ENCODE results near the gene BCL6. TPM values are rescaled to one million over a fixed set of nuclear protein-coding genes. Genes with fewer than 3 reads are reported as not detected.
A peak's percentile ranks its signal among the peaks of the same experiment; 100 is the strongest.

Gene BCL6
- total RNA-seq, 2 experiments from 2014 or later: 12.0 to 12.7 TPM

DNA sequence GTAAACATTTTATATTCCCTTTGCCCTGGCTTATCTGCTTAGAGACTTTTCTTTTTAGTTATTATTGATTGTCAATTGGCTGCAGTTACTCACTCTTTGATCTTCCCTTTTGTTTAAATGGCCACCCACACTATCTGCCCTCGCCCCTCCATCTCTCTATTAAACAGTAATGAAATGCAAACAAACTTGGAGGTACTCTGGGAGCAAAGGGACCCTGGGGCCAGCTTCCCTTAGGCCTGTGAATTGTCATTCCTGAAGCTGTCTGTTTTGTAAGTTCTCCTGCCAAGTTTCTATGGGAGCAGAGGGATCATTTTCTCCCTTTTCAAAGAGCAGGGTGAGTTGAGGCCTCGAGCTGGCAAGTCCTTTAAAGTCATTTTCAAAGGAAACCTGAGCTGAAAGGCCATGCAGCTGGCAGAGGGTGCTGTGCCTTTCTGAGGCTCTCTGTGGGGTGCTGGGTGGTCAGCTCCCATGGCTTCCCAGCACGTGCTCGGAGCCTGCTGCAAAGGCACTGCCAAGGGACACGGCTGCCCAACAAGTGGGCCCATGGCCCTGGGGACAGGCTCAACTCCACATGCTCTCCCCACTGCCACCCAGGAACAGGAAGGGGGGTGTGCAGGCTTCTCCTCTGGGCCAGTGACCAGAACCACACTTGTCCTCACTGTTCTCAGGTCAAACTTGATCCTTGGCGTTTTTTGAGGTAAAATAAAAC is 25.5 kb downstream of the BCL6 start:
- ChIA-PET CTCF (interaction anchor here (0.8 to 2.3 kb wide), 10 partner anchors 13 to 1237 kb away, joined by 3 to 7 read pairs (median 4); no protein-coding TSS in a partner anchor), POLR2A (no interaction called here)
- Mint-ChIP-seq H3K36me3 (ENCODE audit: low read depth) (peaks cover 8% of the 10 kb centered on the region), H3K27me3 (peaks cover 12% of the 10 kb centered on the region), H3K9me3 (no peaks in the 10 kb centered on the region), H3K4me1 (no peaks in the 10 kb centered on the region), H3K27ac (no peak overlapping the region), H3K4me3 (no peak overlapping the region)
- no peak for DNase-seq

DNA sequence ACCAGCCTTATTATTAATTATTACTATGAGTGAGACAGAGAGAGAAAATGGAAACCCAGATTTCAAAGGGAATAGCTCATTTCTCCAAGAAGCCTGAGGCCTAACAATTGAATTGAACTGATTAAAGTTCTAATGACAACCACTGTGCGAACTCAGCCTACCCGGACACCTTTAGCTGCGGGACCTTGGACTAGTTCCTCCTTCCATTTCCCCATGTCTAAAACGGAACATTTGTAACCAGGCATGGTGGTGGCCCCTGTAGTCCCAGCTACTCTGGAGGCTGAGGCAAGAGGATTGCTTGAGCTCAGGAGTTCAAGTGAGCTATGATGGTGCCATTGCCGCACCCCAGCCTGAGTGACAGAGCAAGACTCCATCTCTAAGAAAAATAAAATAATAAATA is 26.5 kb downstream of the BCL6 start:
- POLR2A ChIA-PET: no interaction called here
- H3K27me3 Mint-ChIP-seq: peaks cover 15% of the 10 kb centered on the region
- DNase-seq: no peak
- H3K36me3 Mint-ChIP-seq (ENCODE audit: low read depth): peaks cover 7% of the 10 kb centered on the region
- H3K4me1 Mint-ChIP-seq: peaks cover 9% of the 10 kb centered on the region
- H3K9me3 Mint-ChIP-seq: no peaks in the 10 kb centered on the region
- H3K27ac Mint-ChIP-seq: no peak overlapping the region
- no peak overlapping the region for H3K4me3 Mint-ChIP-seq
- CTCF ChIA-PET: interaction anchor here (0.6 to 2.3 kb wide), 8 partner anchors 14 to 1238 kb away, joined by 3 to 7 read pairs (median 3); no protein-coding TSS in a partner anchor

DNA sequence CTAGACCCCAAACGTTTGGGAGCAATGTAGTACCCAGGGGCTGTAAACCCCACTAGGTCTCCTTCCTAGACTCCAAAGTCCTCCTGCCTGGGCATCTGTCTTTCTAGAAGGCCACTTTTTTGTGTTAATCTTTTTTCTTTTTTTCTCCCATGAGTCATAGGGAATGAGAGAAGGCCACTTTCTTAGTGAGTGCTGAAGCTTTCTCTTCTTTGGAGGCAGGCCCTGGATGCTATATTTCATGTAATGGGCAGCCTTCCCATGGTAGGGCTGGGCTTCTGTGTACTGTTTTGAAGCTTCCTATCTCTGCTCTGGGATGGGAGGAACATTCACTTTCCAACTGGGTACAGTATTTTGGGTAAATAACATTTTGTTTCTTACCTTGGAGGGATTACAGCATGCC is 27.7 kb downstream of the BCL6 start:
- Mint-ChIP-seq H3K36me3 (ENCODE audit: low read depth) (peaks cover 2% of the 10 kb centered on the region), H3K4me1 (peaks cover 15% of the 10 kb centered on the region), H3K4me3 (no peak overlapping the region), H3K9me3 (no peaks in the 10 kb centered on the region), H3K27me3 (peaks cover 15% of the 10 kb centered on the region), H3K27ac (no peak overlapping the region)
- CTCF ChIA-PET: interaction anchor here (1.0 to 2.3 kb wide), 3 partner anchors 18 to 1238 kb away, joined by 3 to 7 read pairs (median 4); no protein-coding TSS in a partner anchor
- POLR2A ChIA-PET: no interaction called here
- DNase-seq: no peak

DNA sequence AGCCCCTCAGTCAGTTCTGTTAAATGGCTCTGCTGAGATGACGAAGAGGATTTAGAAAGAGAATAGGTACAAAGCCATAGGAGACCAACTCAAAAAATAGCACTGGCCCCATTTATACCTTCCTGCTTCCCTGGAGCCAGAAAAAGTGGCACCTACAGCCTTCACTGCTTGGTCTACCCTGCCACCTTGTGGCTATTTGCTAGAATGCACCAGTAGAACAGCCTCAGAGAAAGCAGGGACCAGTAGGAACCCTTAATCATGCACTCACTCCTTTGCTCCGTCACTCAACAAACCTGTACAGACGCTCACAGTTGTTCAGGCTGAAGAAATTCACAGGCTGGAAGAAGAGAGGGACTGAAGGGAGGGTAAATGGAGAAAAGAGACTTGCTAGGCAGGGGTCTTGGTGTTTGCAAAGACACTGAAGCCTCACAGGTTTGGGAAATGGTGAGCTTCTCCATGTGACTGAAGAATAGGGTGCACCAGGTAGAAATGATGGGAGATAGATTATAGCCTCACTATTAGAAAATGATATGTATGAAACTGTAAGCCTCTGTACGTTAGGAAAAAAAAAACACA is 30.8 kb downstream of the BCL6 start:
- H3K9me3 Mint-ChIP-seq: no peaks in the 10 kb centered on the region
- DNase-seq: peak; percentile 80
- ChIA-PET POLR2A (no interaction called here), CTCF (interaction anchor here (0.6 to 3.2 kb wide), 11 partner anchors 10 to 1246 kb away, joined by 3 to 9 read pairs (median 4); no protein-coding TSS in a partner anchor)
- H3K36me3 Mint-ChIP-seq (ENCODE audit: low read depth): no peaks in the 10 kb centered on the region
- H3K27me3 Mint-ChIP-seq: peaks cover 15% of the 10 kb centered on the region
- H3K27ac Mint-ChIP-seq: no peak overlapping the region
- peaks cover 15% of the 10 kb centered on the region for H3K4me1 Mint-ChIP-seq
- H3K4me3 Mint-ChIP-seq: no peak overlapping the region

DNA sequence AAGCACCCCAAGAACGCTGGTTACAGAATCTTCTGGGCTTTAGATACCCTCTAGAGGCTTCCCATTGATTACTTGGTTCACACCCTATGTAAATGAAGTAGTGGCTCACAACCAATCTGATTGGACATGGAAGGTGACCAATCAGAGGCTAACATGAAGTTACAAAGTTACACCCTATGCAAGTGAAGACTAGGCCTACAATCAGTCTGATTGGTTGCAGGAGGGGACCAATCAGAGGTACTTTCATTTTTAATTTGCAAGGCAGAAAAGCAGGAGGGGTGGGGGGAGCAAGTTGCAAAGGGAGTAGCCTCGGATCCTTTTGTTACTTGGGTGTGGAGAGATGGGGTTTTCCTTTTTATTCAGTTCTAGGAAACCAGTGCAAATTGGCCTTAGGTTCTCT is 31.8 kb downstream of the BCL6 start:
- peak; percentile 36 for DNase-seq
- Mint-ChIP-seq H3K4me3 (no peak overlapping the region), H3K27ac (no peak overlapping the region), H3K27me3 (peaks cover 15% of the 10 kb centered on the region), H3K4me1 (peaks cover 15% of the 10 kb centered on the region), H3K36me3 (ENCODE audit: low read depth) (no peaks in the 10 kb centered on the region), H3K9me3 (no peaks in the 10 kb centered on the region)
- POLR2A ChIA-PET: no interaction called here
- CTCF ChIA-PET: interaction anchor here (0.6 to 3.2 kb wide), 7 partner anchors 8 to 1456 kb away, joined by 3 to 9 read pairs (median 4); no protein-coding TSS in a partner anchor

DNA sequence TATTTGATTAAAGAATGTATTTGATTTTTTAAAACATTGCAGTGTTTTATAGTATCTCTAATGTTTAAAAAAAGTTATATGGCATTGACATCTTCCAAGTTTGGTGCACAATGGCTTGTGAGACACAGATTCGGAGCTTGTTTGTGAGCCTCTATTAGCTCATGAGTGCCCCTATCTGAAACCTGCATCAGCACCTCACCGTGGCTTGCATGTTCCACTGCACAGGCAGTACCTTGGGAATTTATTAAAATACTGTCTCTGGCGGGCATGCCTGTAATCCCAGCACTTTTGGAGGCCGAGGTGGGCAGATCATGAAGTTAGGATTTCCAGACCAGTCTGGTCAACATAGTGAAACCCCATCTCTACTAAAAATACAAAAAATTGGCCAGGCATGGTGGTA is 36.1 kb downstream of the BCL6 start:
- H3K27me3 Mint-ChIP-seq: peaks cover 7% of the 10 kb centered on the region
- H3K4me3 Mint-ChIP-seq: no peak overlapping the region
- ChIA-PET CTCF (interaction anchor here (2.0 kb wide), 1 partner anchor 9 kb away, joined by 5 read pairs; no protein-coding TSS in a partner anchor), POLR2A (no interaction called here)
- no peak for DNase-seq
- H3K4me1 Mint-ChIP-seq: peaks cover 10% of the 10 kb centered on the region
- H3K27ac Mint-ChIP-seq: no peak overlapping the region
- no peaks in the 10 kb centered on the region for H3K36me3 Mint-ChIP-seq (ENCODE audit: low read depth)
- no peaks in the 10 kb centered on the region for H3K9me3 Mint-ChIP-seq

DNA sequence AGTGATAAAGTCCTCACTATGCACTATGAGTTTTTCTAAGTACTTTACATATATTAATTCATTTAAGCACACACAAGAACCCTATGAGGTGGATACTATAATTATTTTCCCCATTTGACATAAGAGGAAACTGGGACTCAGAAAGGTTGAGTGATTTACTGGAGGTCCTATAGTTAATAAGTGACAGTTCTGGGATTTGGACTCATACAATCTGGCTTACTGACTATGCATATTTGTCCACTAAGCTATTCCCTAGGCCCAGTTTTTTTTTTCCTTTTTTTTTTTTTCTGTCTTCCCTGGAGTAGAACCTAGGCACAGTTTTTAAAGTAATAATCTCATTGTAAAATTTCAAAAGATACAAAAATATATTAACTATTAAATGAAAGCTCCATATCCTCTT is 36.6 kb downstream of the BCL6 start:
- Mint-ChIP-seq H3K36me3 (ENCODE audit: low read depth) (no peaks in the 10 kb centered on the region), H3K9me3 (no peaks in the 10 kb centered on the region), H3K4me3 (no peak overlapping the region), H3K27me3 (peaks cover 7% of the 10 kb centered on the region), H3K4me1 (peaks cover 5% of the 10 kb centered on the region), H3K27ac (no peak overlapping the region)
- no peak for DNase-seq
- ChIA-PET CTCF (no interaction called here), POLR2A (no interaction called here)

DNA sequence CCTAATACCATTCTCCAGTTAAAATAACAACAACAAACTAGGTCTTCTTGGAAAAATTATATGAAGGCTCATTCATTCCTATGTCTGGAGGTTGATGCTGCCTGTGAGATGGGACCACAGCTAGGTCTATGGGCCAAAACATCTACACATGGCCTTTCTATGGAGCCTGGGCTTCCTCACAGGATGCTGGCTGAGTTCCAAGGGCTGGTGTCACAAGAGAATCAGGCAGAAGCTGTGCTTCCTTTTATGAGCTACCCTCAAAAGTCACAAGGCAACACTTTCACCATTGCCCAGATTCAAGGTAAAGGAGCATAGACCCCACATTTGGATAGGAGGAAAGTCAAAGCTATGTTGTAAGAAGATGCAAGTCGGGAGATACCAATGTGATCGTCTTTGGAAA is 38.3 kb downstream of the BCL6 start:
- H3K4me1 Mint-ChIP-seq: no peaks in the 10 kb centered on the region
- H3K9me3 Mint-ChIP-seq: no peaks in the 10 kb centered on the region
- POLR2A ChIA-PET: no interaction called here
- H3K4me3 Mint-ChIP-seq: no peak overlapping the region
- CTCF ChIA-PET: no interaction called here
- no peak overlapping the region for H3K27ac Mint-ChIP-seq
- H3K27me3 Mint-ChIP-seq: peaks cover 7% of the 10 kb centered on the region
- H3K36me3 Mint-ChIP-seq (ENCODE audit: low read depth): no peaks in the 10 kb centered on the region
- DNase-seq: no peak

DNA sequence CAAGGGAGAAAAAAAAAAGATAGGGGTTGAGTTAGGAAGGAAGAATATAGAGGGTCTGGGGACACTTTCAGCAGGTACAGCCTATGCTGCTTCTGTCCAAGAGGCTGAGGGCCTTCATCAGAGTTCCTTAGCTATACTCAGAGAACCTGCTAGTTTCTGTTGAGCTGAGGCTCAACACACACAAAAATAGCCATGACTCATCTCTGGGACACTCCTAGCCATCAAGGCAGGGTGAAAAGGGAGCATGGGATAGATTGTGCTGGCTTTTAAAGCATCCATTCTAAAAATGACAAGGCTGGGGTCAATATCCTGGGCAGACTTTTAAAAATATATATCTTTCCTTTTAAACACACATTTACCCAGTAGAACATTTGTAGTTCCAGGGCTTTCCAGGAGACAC is 40.1 kb downstream of the BCL6 start:
- H3K27ac Mint-ChIP-seq: no peak overlapping the region
- H3K27me3 Mint-ChIP-seq: peaks cover 7% of the 10 kb centered on the region
- CTCF ChIA-PET: interaction anchor here (0.7 to 0.9 kb wide), 2 partner anchors 8 to 936 kb away, joined by 3 to 4 read pairs; no protein-coding TSS in a partner anchor
- no peaks in the 10 kb centered on the region for H3K9me3 Mint-ChIP-seq
- H3K4me3 Mint-ChIP-seq: no peak overlapping the region
- DNase-seq: no peak
- no peaks in the 10 kb centered on the region for H3K36me3 Mint-ChIP-seq (ENCODE audit: low read depth)
- POLR2A ChIA-PET: no interaction called here
- no peaks in the 10 kb centered on the region for H3K4me1 Mint-ChIP-seq

DNA sequence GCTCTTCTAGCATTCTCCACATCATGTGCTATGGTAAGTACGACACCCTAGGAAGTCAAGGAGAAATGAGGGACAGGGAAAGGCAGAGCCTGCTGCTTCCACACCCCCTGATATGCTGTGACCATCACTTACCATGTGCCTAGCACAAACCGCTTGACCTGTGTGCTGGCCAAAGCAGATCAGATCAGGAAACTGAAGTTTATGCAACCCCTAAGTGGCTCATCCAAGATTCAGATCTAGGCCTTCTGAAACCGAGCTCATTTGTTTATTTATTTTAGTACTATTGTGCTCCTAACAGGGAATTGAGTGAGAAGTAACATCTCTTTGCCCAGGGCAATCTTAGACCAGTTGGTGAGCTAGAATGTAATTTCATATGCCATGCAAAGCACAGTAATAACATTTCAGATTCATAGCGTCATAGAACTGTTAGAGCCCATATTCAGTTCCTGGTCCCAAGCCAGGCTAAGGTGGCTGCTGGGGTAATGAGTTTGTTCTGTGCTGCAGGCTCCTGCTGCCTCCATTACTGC is 42.7 kb downstream of the BCL6 start, which contains the start of gene RTP2:
Gene RTP2 (minus strand): TSS at position 51 of the 527 bp plus-strand sequence. CDS start 429 bp downstream, outside the sequence.
- Mint-ChIP-seq H3K36me3 (ENCODE audit: low read depth) (no peaks in the 10 kb centered on the region), H3K9me3 (no peaks in the 10 kb centered on the region), H3K27me3 (peaks cover 9% of the 10 kb centered on the region), H3K27ac (no peak within 1 kb of the TSS), H3K4me3 (no peak within 1 kb of the TSS), H3K4me1 (no peaks in the 10 kb centered on the region)
- ChIA-PET POLR2A (no interaction called here), CTCF (interaction anchor here (0.8 to 2.1 kb wide), 5 partner anchors 8 to 1253 kb away, joined by 3 to 5 read pairs (median 3); no protein-coding TSS in a partner anchor)
- DNase-seq: no peak

DNA sequence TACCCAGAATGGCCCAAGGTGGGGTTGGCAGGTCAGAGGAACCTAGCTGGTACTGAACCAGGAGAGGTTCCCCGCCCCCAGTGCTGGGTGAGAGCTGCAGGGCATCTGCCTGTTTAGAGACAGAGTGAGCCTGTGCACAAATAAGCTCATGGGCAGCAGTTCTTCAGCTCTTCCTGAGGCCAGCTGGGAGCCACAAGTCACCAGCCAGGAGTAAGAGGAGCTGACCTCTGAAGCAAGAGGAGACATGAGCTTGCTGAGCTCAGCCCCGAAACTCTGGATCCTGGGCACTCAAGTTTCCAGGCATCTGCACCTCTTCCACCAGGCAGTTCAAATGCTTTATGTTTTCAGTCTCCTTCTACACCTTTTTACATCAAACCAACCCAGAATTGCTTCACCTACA is 45.0 kb downstream of the BCL6 start:
- DNase-seq: no peak
- CTCF ChIA-PET: interaction anchor here (0.8 to 1.9 kb wide), 5 partner anchors 10 to 381 kb away, joined by 3 to 5 read pairs (median 4); no protein-coding TSS in a partner anchor
- Mint-ChIP-seq H3K27ac (no peak overlapping the region), H3K4me1 (no peaks in the 10 kb centered on the region), H3K4me3 (no peak overlapping the region), H3K9me3 (no peaks in the 10 kb centered on the region), H3K27me3 (peaks cover 6% of the 10 kb centered on the region), H3K36me3 (ENCODE audit: low read depth) (no peaks in the 10 kb centered on the region)
- POLR2A ChIA-PET: no interaction called here

DNA sequence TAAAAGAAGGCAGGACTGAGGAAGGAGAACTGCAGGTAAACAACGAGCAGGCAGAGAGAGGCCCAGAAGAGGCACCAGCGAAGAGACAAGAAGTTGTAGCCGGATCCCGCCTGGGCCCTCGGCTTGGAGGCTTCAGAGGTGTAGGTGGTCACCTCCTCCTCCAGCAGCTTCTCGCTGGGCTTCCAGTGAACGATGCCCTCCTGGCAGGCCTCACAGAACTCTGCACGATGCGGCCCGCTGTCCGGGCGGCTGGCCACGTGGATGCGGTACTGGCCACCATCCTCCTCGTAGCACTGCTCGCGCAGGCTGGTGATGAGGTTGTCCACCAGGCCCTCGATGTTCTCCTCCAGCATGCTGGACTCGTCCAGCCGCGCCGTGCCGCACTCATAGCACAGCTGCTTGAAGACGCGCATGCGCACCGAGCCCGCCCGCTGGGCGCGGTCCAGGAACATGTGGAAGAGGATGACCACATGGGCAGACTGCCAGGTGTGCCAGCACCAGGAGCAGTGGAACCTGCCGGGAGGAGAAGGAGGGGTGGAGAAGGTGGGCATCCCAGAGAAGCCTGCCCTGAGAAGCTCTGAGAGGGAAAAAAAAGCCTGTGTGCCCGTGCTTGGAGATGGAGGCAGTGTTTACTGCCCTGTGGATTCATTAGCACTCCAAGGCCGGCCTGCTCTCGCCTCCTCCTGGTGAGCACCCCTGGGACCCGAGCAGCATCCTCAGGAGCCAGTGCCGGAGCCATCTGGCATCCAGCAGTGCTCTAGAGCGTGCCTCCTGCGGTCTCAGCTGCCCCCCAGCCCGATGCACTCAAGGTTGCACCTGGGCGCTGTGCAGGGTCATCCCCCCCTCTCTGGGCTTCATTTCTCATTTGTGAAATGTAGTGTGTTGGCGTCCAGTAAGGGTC is 46.5 kb downstream of the BCL6 start:
- ChIA-PET POLR2A (no interaction called here), CTCF (no interaction called here)
- Mint-ChIP-seq H3K4me3 (no peak overlapping the region), H3K27ac (no peak overlapping the region), H3K27me3 (peaks cover 14% of the 10 kb centered on the region), H3K4me1 (no peaks in the 10 kb centered on the region), H3K9me3 (no peaks in the 10 kb centered on the region), H3K36me3 (ENCODE audit: low read depth) (no peaks in the 10 kb centered on the region)
- no peak for DNase-seq
